CD4-positive, alpha-beta T cell (primary cell): ENCODE results near the gene PHF2. TPM values are rescaled to one million over a fixed set of nuclear protein-coding genes. Genes with fewer than 3 reads are reported as not detected.

Experiments used
- ATAC-seq: fragments of 200-7000 bp; cut with Tn5 transposase; one replicate; pipeline ENCODE4 v1.10.0; 2022; ENCODE audit warnings: mild to moderate bottlenecking; ENCODE audit not compliant: poor library complexity
- CTCF ChIA-PET: fragments of 350-600 bp; sonication (Branson Sonifier 250); formaldehyde crosslinking; loops from one replicate; lab custom pipeline; 2021; ENCODE audit warnings: antibody characterized with exemption, inconsistent platforms; lab: Charles Lee
- POLR2A ChIA-PET: fragments of 350-600 bp; sonication (Branson Sonifier 250); formaldehyde crosslinking; loops from one replicate; lab custom pipeline; 2021; ENCODE audit warnings: antibody characterized with exemption, inconsistent platforms; lab: Charles Lee
- DNase-seq, 14 experiments: peaks; one replicate each; pipeline ENCODE4 v3.0.0-alpha.2; 2013 to 2020; ENCODE audit warnings: mixed read lengths in 2 of 14
- H3K27ac ChIP-seq, 2 donors: one replicate each; pipeline versions ENCODE4 v1.5.1 to v1.7.0; 2013; ENCODE audit warnings: low read length in 2 of 2, low read depth in 1 of 2, mild to moderate bottlenecking in 1 of 2
- H3K27me3 ChIP-seq, 2 experiments: 1 replicate in 1 of 2; 2 replicates in 1 of 2; pipeline versions ENCODE4 v1.6.1 to v1.7.0; 2013; ENCODE audit warnings: low read length in 2 of 2, control low read depth in 1 of 2, mild to moderate bottlenecking in 1 of 2, moderate library complexity in 1 of 2; ENCODE audit not compliant: insufficient read depth in 2 of 2, control insufficient read depth in 1 of 2
- H3K36me3 ChIP-seq: one replicate; pipeline ENCODE4 v1.6.1; 2013; ENCODE audit warnings: low read length, control low read depth; ENCODE audit not compliant: insufficient read depth
- H3K4me1 ChIP-seq: one replicate; pipeline ENCODE4 v1.6.1; 2013; ENCODE audit warnings: low read length, control low read depth; ENCODE audit not compliant: insufficient read depth
- H3K4me3 ChIP-seq: one replicate; pipeline ENCODE4 v1.5.1; 2013; ENCODE audit warnings: mild to moderate bottlenecking, low read length, moderate library complexity
- H3K9me3 ChIP-seq, 2 experiments: 1 replicate in 1 of 2; 2 replicates in 1 of 2; pipeline versions ENCODE4 v1.6.1 to v1.7.0; 2013; ENCODE audit warnings: low read length in 2 of 2, mild to moderate bottlenecking in 2 of 2, control low read depth in 1 of 2, moderate library complexity in 1 of 2; ENCODE audit not compliant: control insufficient read depth in 1 of 2, insufficient read depth in 1 of 2
- H3K27ac Mint-ChIP-seq: one replicate; pipeline ENCODE4 v1.8.0; 2020; ENCODE audit warnings: mixed read lengths
- H3K27me3 Mint-ChIP-seq: one replicate; pipeline ENCODE4 v1.8.0; 2021; ENCODE audit warnings: mixed read lengths
- H3K36me3 Mint-ChIP-seq: one replicate; pipeline ENCODE4 v1.8.0; 2021; ENCODE audit warnings: low read depth, mixed read lengths
- H3K4me1 Mint-ChIP-seq: one replicate; pipeline ENCODE4 v1.8.0; 2021; ENCODE audit warnings: low read depth, mixed read lengths
- H3K4me3 Mint-ChIP-seq: one replicate; pipeline ENCODE4 v1.8.0; 2020; ENCODE audit warnings: mild to moderate bottlenecking, mixed read lengths
- H3K9me3 Mint-ChIP-seq: one replicate; pipeline ENCODE4 v1.8.0; 2020; ENCODE audit warnings: mixed read lengths
- CTCF ChIP-seq: fragments of 200-600 bp; IDR thresholded peaks from one replicate; pipeline ENCODE4 v1.8.0; 2022; ENCODE audit warnings: antibody characterized with exemption, mild to moderate bottlenecking
- intact Hi-C, 2 experiments: fragments of 100-400 bp; cut with DNase I in 1 of 2; cut with micrococcal nuclease in 1 of 2; formaldehyde crosslinking; loops; one replicate each; pipeline versions ENCODE4 v1.15.1 to v1.9.0; 2023 to 2025; cut with DNase I, micrococcal nuclease
- total RNA-seq, 174 experiments: library from RNA in 2 of 174; stranded (reverse) in 2 of 174; gene quantifications; one replicate each; pipeline ENCODE4 v1.2.3 and lab custom pipeline; 2021 to 2026

PHF2 gene
- total RNA-seq, 2 experiments from 2014 or later, result 27.3 to 28.8 TPM

- H3K4me3 ChIP-seq, result no peak overlapping the region
- no peaks in the 10 kb centered on the region for H3K4me1 ChIP-seq
- ATAC-seq (no peak), DNase-seq (no peak)
- Mint-ChIP-seq H3K9me3 (no peaks in the 10 kb centered on the region), H3K4me1 (no peaks in the 10 kb centered on the region), H3K27ac (no peak overlapping the region), H3K27me3 (no peaks in the 10 kb centered on the region), H3K4me3 (no peak overlapping the region), H3K36me3 (peaks cover 86% of the 10 kb centered on the region)
- TF ChIP-seq CTCF, result no peak
- H3K36me3 ChIP-seq, result peaks cover 77% of the 10 kb centered on the region
- no peaks in the 10 kb centered on the region for H3K9me3 ChIP-seq
- CTCF ChIA-PET, result no interaction called here
- POLR2A ChIA-PET, result no interaction called here
- no peak overlapping the region for H3K27ac ChIP-seq
- intact Hi-C loops, result no loop called here
- no peaks in the 10 kb centered on the region for H3K27me3 ChIP-seq
Observed at GRCh38 chr9:93533863-93534262, 42.5 kb upstream of the PHF2 start.

GRCh38 chr9:93536167-93536566 lies 40.2 kb upstream of the PHF2 start:
- Histone ChIP-seq H3K4me1 (no peaks in the 10 kb centered on the region), H3K9me3 (no peaks in the 10 kb centered on the region), H3K4me3 (no peak overlapping the region), H3K36me3 (peaks cover 71% of the 10 kb centered on the region), H3K27me3 (no peaks in the 10 kb centered on the region), H3K27ac (no peak overlapping the region)
- H3K4me1 Mint-ChIP-seq, result no peaks in the 10 kb centered on the region
- no peak for TF ChIP-seq CTCF
- ATAC-seq (no peak), DNase-seq (no peak)
- H3K9me3 Mint-ChIP-seq, result no peaks in the 10 kb centered on the region
- CTCF ChIA-PET, result interaction anchor here (1.1 kb wide), 1 partner anchor 107 kb away, joined by 3 read pairs; no protein-coding TSS in a partner anchor
- H3K27ac Mint-ChIP-seq, result no peak overlapping the region
- peaks cover 86% of the 10 kb centered on the region for H3K36me3 Mint-ChIP-seq
- H3K4me3 Mint-ChIP-seq, result no peak overlapping the region
- H3K27me3 Mint-ChIP-seq, result no peaks in the 10 kb centered on the region
- POLR2A ChIA-PET, result interaction anchor here (0.9 to 1.3 kb wide), 2 partner anchors 30 to 82 kb away, joined by 3 read pairs; no protein-coding TSS in a partner anchor
- intact Hi-C loops, result no loop called here

- H3K36me3 Mint-ChIP-seq, result peaks cover 86% of the 10 kb centered on the region
- H3K4me1 Mint-ChIP-seq, result no peaks in the 10 kb centered on the region
- H3K36me3 ChIP-seq, result peaks cover 67% of the 10 kb centered on the region
- no peaks in the 10 kb centered on the region for H3K9me3 Mint-ChIP-seq
- ChIA-PET POLR2A (interaction anchor here (1.3 kb wide), 1 partner anchor 29 kb away, joined by 3 read pairs; no protein-coding TSS in a partner anchor), CTCF (no interaction called here)
- intact Hi-C loops, result no loop called here
- TF ChIP-seq CTCF, result no peak
- no peak overlapping the region for H3K27ac Mint-ChIP-seq
- DNase-seq (no peak), ATAC-seq (no peak)
- H3K9me3 ChIP-seq, result no peaks in the 10 kb centered on the region
- H3K4me3 Mint-ChIP-seq, result no peak overlapping the region
- H3K27me3 Mint-ChIP-seq, result no peaks in the 10 kb centered on the region
- no peaks in the 10 kb centered on the region for H3K4me1 ChIP-seq
- H3K27ac ChIP-seq, result no peak overlapping the region
- no peaks in the 10 kb centered on the region for H3K27me3 ChIP-seq
- no peak overlapping the region for H3K4me3 ChIP-seq
Observed at GRCh38 chr9:93536874-93537273, 39.5 kb upstream of the PHF2 start.
